ENCODE data around the gene BTNL3.
"Not testable (repeated sequence)": the region's sequence is repeated elsewhere in the genome, so short reads cannot be mapped to it uniquely, and the experiment has no call there.

The BTNL3 gene

GRCh38 chr5:181024245-181025064 is 35.8 kb downstream of the BTNL3 start:
- DNase-seq: no peak

- no peak for DNase-seq
Observed at GRCh38 chr5:181027452-181028031, 38.9 kb downstream of the BTNL3 start.

- DNase-seq: no peak
Observed at GRCh38 chr5:181028032-181028819, 39.6 kb downstream of the BTNL3 start.

- no peak for DNase-seq
Observed at GRCh38 chr5:181031716-181032115, 43.1 kb downstream of the BTNL3 start.

- no peak for DNase-seq
Observed at GRCh38 chr5:181035991-181036815, 47.6 kb downstream of the BTNL3 start.

GRCh38 chr5:181036816-181037364 is 48.2 kb downstream of the BTNL3 start:
- no peak for DNase-seq

GRCh38 chr5:181037365-181037861 is 48.8 kb downstream of the BTNL3 start:
- no peak for DNase-seq

GRCh38 chr5:181039471-181039870 is 50.8 kb downstream of the BTNL3 start:
- DNase-seq: no peak

GRCh38 chr5:181039931-181040630 is 51.4 kb downstream of the BTNL3 start, which contains the start of gene BTNL9:
Gene BTNL9 (plus strand): TSS chr5:181040266. CDS start chr5:181045490, 5,224 bp downstream.
- DNase-seq: no peak

- no peak for DNase-seq
Observed at GRCh38 chr5:181040631-181040945, 51.9 kb downstream of the BTNL3 start.

- DNase-seq: no peak
Observed at GRCh38 chr5:181041043-181041442, 52.4 kb downstream of the BTNL3 start.

- DNase-seq: no peak
Observed at GRCh38 chr5:181042036-181042713, 53.5 kb downstream of the BTNL3 start.

GRCh38 chr5:181042722-181043121 is 54.1 kb downstream of the BTNL3 start:
- no peak for DNase-seq

- DNase-seq: no peak
Observed at GRCh38 chr5:181043285-181044092, 54.8 kb downstream of the BTNL3 start.

- no peak for DNase-seq
Observed at GRCh38 chr5:181044093-181044599, 55.5 kb downstream of the BTNL3 start.

- DNase-seq: no peak
Observed at GRCh38 chr5:181044662-181045305, 56.1 kb downstream of the BTNL3 start.

- DNase-seq: no peak
Observed at GRCh38 chr5:181045316-181045715, 56.7 kb downstream of the BTNL3 start.

- DNase-seq: not testable (repeated sequence)
Observed at GRCh38 chr5:181045857-181046256, 57.2 kb downstream of the BTNL3 start.

- DNase-seq: no peak
Observed at GRCh38 chr5:181047288-181047687, 58.6 kb downstream of the BTNL3 start.

Data from HCEC 1CT (cell line).